ENCODE results near the gene PPP6C.
A peak's percentile ranks its signal among the peaks of the same experiment; 100 is the strongest.
"Not testable (repeated sequence)": the region's sequence is repeated elsewhere in the genome, so short reads cannot be mapped to it uniquely, and the experiment has no call there.

Gene PPP6C

GRCh38 chr9:125214186-125214585 is 24.6 kb upstream of the PPP6C start:
- Histone ChIP-seq H3K4me1 (ENCODE audit: control insufficient read depth, insufficient read depth, low read length) (no peaks in the 10 kb centered on the region), H3K4me2 (ENCODE audit: low read length) (no peak overlapping the region), H3K9me3 (replicated peaks; ENCODE audit: low read length) (no peaks in the 10 kb centered on the region)

GRCh38 chr9:125204477-125204876 is 14.9 kb upstream of the PPP6C start:
- H3K4me3 ChIP-seq (ENCODE audit: low read length): no peak overlapping the region
- H3K36me3 ChIP-seq (ENCODE audit: insufficient read depth, low read length): peaks cover 22% of the 10 kb centered on the region
- no peaks in the 10 kb centered on the region for H3K9me3 ChIP-seq (replicated peaks; ENCODE audit: low read length)
- H3K4me2 ChIP-seq (ENCODE audit: low read length): no peak overlapping the region
- H3K27me3 ChIP-seq (ENCODE audit: control insufficient read depth, insufficient read depth, low read length): no peaks in the 10 kb centered on the region
- no peak overlapping the region for H3K9ac ChIP-seq (ENCODE audit: low read depth, low read length)
- peaks cover 8% of the 10 kb centered on the region for H3K4me1 ChIP-seq (ENCODE audit: control insufficient read depth, insufficient read depth, low read length)

More at GRCh38 chr9:125214186-125214585, 24.6 kb upstream of the PPP6C start:
- Histone ChIP-seq H3K36me3 (ENCODE audit: insufficient read depth, low read length) (peaks cover 26% of the 10 kb centered on the region), H3K4me3 (ENCODE audit: low read length) (no peak overlapping the region), H3K27me3 (ENCODE audit: control insufficient read depth, insufficient read depth, low read length) (no peaks in the 10 kb centered on the region), H3K9ac (ENCODE audit: low read depth, low read length) (no peak overlapping the region)

DNA sequence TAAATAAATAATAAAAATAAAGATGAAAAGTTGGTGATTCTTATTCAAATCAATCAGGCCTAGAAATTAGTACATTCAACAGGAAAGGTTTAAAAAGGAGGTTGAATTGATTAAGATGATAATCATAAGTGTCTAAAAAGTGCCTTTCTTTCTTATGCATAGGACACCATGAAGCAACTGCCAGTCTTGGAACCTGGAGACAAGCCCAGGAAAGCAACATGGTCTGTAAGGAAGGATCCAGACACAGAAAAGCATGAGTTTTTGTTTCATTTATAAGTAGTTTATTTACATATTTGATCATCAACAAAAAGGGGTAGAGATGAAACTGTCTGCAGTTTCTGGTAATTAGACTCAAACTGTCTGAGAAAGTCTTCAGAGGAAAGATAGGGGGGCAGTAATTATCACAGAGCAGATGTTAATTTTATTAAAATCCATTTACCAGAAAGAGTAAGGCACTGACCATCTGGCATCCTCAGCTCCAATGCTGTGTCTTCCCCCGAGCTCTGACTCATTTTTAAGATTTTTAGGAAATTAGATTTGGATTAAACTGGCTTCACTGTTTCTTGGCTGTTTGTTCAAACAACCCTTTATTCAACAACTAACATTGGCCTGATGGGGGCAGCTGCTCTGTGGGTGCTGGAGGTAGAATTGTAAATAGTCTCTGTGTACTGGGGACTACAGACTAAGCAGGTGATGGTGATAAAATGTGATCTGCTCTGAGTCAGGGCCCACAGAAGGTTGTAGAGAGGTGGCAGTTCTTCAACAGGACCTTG is 13.4 kb upstream of the PPP6C start:
- Histone ChIP-seq H3K9ac (ENCODE audit: low read depth, low read length) (no peak overlapping the region), H3K4me1 (ENCODE audit: control insufficient read depth, insufficient read depth, low read length) (peaks cover 8% of the 10 kb centered on the region), H3K9me3 (replicated peaks; ENCODE audit: low read length) (no peaks in the 10 kb centered on the region), H3K4me3 (ENCODE audit: low read length) (no peak overlapping the region), H3K36me3 (ENCODE audit: insufficient read depth, low read length) (peaks cover 21% of the 10 kb centered on the region), H3K27me3 (ENCODE audit: control insufficient read depth, insufficient read depth, low read length) (no peaks in the 10 kb centered on the region), H3K4me2 (ENCODE audit: low read length) (no peak overlapping the region)

DNA sequence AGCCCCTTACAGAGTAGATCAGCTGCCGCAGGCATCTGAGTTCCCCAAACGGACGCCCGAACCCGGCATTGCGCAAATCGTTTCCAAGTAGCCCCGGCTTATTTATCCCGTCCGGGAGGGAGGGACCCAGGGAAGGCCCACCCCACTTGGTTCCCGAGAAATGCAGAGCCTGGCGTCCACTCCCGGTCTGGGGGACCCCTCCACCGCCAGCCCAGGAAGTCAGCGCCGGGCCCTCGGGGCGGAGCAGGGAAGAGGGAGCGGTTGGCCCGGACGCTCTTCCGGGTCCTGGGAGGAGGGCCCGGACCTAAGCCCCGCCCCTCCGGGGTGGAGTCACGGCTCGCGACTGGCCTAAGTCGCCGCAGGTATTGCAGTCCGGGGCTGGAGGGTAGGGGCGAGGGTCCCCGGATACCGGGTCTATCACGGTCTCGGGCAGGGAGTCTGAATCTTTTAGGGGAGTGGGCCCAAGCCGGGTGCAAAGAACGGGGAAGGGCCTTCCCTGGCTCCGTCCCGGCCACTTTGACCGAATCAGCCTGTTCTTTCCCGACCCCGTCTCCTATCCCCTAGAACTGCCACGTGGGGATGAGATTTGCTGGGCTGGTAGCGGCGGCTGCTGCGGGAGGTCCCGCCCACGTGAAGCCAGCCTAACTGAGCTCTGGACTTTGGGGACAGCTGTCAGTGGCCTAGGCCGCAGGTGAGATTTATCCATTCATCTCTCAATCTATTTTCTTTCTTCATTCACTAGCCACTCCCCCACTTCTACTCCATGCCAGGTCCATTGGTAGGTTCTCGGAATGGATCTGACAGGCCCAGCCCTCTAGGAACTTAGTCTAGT is 10.8 kb upstream of the PPP6C start, which contains the start of gene RABEPK:
RABEPK (plus strand) TSS at position 327 of the 832 bp plus-strand sequence. CDS start 2,472 bp downstream, outside the sequence.
- peaks cover 8% of the 10 kb centered on the region for H3K4me1 ChIP-seq (ENCODE audit: control insufficient read depth, insufficient read depth, low read length)
- peak within 1 kb of the TSS; percentile 94 for H3K4me3 ChIP-seq (ENCODE audit: low read length)
- H3K9me3 ChIP-seq (replicated peaks; ENCODE audit: low read length): no peaks in the 10 kb centered on the region
- H3K36me3 ChIP-seq (ENCODE audit: insufficient read depth, low read length): peaks cover 8% of the 10 kb centered on the region
- H3K27me3 ChIP-seq (ENCODE audit: control insufficient read depth, insufficient read depth, low read length): no peaks in the 10 kb centered on the region
- H3K4me2 ChIP-seq (ENCODE audit: low read length): peak within 1 kb of the TSS; percentile 93
- H3K9ac ChIP-seq (ENCODE audit: low read depth, low read length): peak within 1 kb of the TSS; percentile 90

DNA sequence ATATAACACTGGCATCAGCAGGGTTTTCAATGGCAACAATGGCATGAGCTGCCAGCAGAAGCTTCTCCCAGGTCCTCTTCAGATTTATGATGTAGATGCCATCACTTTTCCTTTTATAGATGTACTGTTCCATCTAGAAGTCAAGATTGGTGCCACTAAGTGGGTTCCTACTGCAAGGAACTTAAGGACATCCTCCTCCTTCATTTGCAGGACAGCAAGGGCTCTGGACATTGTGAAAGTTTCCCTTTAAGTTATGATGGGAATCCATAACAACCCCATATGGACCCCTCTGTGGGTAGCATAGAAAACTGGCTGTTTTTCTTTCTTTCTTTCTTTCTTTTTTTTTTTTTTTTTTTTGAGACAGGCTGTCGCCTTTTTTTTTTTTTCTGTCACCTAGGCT is 6.0 kb upstream of the PPP6C start:
- H3K36me3 ChIP-seq (ENCODE audit: insufficient read depth, low read length); H3K4me2 ChIP-seq (ENCODE audit: low read length); H3K27me3 ChIP-seq (ENCODE audit: control insufficient read depth, insufficient read depth, low read length); H3K9me3 ChIP-seq (replicated peaks; ENCODE audit: low read length); H3K4me3 ChIP-seq (ENCODE audit: low read length); H3K9ac ChIP-seq (ENCODE audit: low read depth, low read length); H3K4me1 ChIP-seq (ENCODE audit: control insufficient read depth, insufficient read depth, low read length): not testable (repeated sequence)

DNA sequence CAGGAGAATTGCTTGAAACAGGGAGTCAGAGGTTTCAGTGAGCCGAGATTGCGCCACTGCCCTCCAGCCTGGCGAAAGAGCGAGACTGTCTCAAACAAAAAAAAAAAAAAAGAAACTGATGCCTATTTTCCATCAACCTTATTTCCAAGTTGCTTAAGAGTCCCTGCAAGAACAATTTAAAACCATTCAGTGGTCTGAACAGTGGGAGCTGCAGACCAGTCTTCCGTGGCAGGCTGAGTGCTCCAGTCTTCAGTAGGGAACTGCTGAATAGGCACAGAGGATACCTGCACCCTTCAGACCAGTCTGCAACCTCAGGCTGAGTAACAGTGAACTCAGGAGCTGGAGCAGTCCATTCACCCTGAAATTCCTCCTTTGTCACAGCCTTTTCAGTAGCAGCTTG is 4.9 kb upstream of the PPP6C start:
- not testable (repeated sequence) for H3K4me2 ChIP-seq (ENCODE audit: low read length); H3K27me3 ChIP-seq (ENCODE audit: control insufficient read depth, insufficient read depth, low read length); H3K4me1 ChIP-seq (ENCODE audit: control insufficient read depth, insufficient read depth, low read length); H3K36me3 ChIP-seq (ENCODE audit: insufficient read depth, low read length); H3K4me3 ChIP-seq (ENCODE audit: low read length); H3K9me3 ChIP-seq (replicated peaks; ENCODE audit: low read length); H3K9ac ChIP-seq (ENCODE audit: low read depth, low read length)

DNA sequence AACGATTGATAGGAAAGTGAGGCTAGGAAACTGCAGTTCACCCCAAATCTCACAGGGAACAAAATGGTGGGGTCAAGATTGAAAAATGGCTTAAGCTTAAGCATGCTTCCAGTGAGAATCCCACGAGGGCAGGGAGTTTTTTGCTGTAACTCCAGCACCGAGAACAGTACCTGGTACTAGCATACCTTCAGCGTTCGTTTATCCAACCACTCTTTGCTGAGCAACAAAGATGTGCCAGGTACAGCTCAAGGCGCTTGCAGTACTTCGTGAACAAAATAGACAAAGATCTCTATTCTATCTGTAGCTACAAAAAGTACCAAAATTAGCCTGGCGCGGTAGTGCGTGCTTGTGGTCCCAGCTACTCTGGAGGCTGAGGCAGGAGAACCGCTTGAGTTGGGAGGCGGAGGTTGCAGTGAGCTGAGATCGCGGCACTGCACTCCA is 778 bp upstream of the PPP6C start:
- Histone ChIP-seq H3K9ac (ENCODE audit: low read depth, low read length) (peak overlapping the region; percentile 99), H3K4me1 (ENCODE audit: control insufficient read depth, insufficient read depth, low read length) (peaks cover 9% of the 10 kb centered on the region), H3K4me3 (ENCODE audit: low read length) (peak overlapping the region; percentile 80)

DNA sequence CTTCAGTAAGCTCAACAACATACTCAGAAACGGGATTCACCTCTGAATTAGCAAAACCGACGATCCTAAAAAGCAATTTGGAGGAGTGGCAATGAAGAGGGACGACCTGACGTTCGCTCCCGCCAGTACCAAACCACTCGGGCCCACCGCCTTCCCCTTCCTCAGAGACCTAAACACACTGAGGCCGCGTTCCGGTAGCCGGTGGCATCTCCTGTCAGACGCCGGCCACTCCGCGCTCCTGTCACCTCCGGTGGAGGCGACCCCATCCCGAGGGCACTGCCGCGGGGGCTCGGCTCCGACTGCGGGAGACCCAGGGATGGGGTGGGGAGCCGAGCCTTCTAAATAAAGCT is 617 bp downstream of the PPP6C start:
- Histone ChIP-seq H3K4me1 (ENCODE audit: control insufficient read depth, insufficient read depth, low read length) (peaks cover 9% of the 10 kb centered on the region), H3K4me3 (ENCODE audit: low read length) (peak overlapping the region; percentile 80), H3K9me3 (replicated peaks; ENCODE audit: low read length) (no peaks in the 10 kb centered on the region), H3K9ac (ENCODE audit: low read depth, low read length) (peak overlapping the region; percentile 99), H3K27me3 (ENCODE audit: control insufficient read depth, insufficient read depth, low read length) (no peaks in the 10 kb centered on the region), H3K36me3 (ENCODE audit: insufficient read depth, low read length) (no peaks in the 10 kb centered on the region), H3K4me2 (ENCODE audit: low read length) (peak overlapping the region; percentile 81)

More for the DNA sequence above, 778 bp upstream of the PPP6C start:
- no peaks in the 10 kb centered on the region for H3K36me3 ChIP-seq (ENCODE audit: insufficient read depth, low read length)
- H3K27me3 ChIP-seq (ENCODE audit: control insufficient read depth, insufficient read depth, low read length): no peaks in the 10 kb centered on the region
- H3K4me2 ChIP-seq (ENCODE audit: low read length): peak overlapping the region; percentile 81
- no peaks in the 10 kb centered on the region for H3K9me3 ChIP-seq (replicated peaks; ENCODE audit: low read length)

DNA sequence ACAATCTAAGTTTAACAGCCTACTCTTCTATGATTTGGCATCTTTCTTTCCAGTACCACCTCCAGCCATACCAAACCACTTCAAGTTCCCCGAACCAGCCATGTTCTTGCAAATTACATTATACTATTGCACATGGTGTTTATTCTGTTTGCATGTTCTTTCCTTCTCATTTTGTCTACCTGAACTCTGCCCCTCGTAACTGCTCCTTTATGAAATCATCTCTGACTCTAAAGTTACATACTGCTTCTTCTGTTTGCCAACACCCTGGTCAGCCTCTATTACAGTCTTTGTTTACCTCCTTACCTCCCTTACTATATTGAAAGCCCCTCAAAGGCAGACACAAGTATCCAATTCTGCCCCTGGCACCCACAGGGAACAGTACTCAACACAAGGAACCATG is 6.0 kb downstream of the PPP6C start:
- H3K27me3 ChIP-seq (ENCODE audit: control insufficient read depth, insufficient read depth, low read length): no peaks in the 10 kb centered on the region
- peaks cover 9% of the 10 kb centered on the region for H3K4me1 ChIP-seq (ENCODE audit: control insufficient read depth, insufficient read depth, low read length)
- H3K4me3 ChIP-seq (ENCODE audit: low read length): no peak overlapping the region
- H3K4me2 ChIP-seq (ENCODE audit: low read length): no peak overlapping the region
- no peaks in the 10 kb centered on the region for H3K36me3 ChIP-seq (ENCODE audit: insufficient read depth, low read length)
- H3K9ac ChIP-seq (ENCODE audit: low read depth, low read length): no peak overlapping the region
- no peaks in the 10 kb centered on the region for H3K9me3 ChIP-seq (replicated peaks; ENCODE audit: low read length)

- peaks cover 6% of the 10 kb centered on the region for H3K4me1 ChIP-seq (ENCODE audit: control insufficient read depth, insufficient read depth, low read length)
Measured at GRCh38 chr9:125183054-125183453, 6.5 kb downstream of the PPP6C start.

GRCh38 chr9:125181756-125182155 is 7.8 kb downstream of the PPP6C start:
- H3K9me3 ChIP-seq (replicated peaks; ENCODE audit: low read length); H3K36me3 ChIP-seq (ENCODE audit: insufficient read depth, low read length); H3K27me3 ChIP-seq (ENCODE audit: control insufficient read depth, insufficient read depth, low read length); H3K4me1 ChIP-seq (ENCODE audit: control insufficient read depth, insufficient read depth, low read length); H3K9ac ChIP-seq (ENCODE audit: low read depth, low read length); H3K4me3 ChIP-seq (ENCODE audit: low read length); H3K4me2 ChIP-seq (ENCODE audit: low read length): not testable (repeated sequence)

More at GRCh38 chr9:125183054-125183453, 6.5 kb downstream of the PPP6C start:
- no peak overlapping the region for H3K9ac ChIP-seq (ENCODE audit: low read depth, low read length)
- H3K27me3 ChIP-seq (ENCODE audit: control insufficient read depth, insufficient read depth, low read length): no peaks in the 10 kb centered on the region
- H3K4me3 ChIP-seq (ENCODE audit: low read length): no peak overlapping the region
- H3K4me2 ChIP-seq (ENCODE audit: low read length): no peak overlapping the region
- no peaks in the 10 kb centered on the region for H3K36me3 ChIP-seq (ENCODE audit: insufficient read depth, low read length)
- no peaks in the 10 kb centered on the region for H3K9me3 ChIP-seq (replicated peaks; ENCODE audit: low read length)
